ENCODE results near the gene MCM6.

The MCM6 gene

GRCh38 chr2:135863233-135863632 is 13.0 kb downstream of the MCM6 start:
- DNase-seq (ENCODE audit: low read depth in 2 of 2) = no peak

- DNase-seq (ENCODE audit: low read depth in 2 of 2) = no peak
Measured at GRCh38 chr2:135862718-135863117, 13.5 kb downstream of the MCM6 start.

GRCh38 chr2:135853401-135853800 is 22.8 kb downstream of the MCM6 start:
- DNase-seq (ENCODE audit: low read depth in 2 of 2) = no peak

- DNase-seq (ENCODE audit: low read depth in 2 of 2) = no peak
Measured at GRCh38 chr2:135851858-135852257, 24.4 kb downstream of the MCM6 start.

GRCh38 chr2:135850892-135851668 is 25.2 kb downstream of the MCM6 start:
- no peak for DNase-seq (ENCODE audit: low read depth in 2 of 2)

- no peak for DNase-seq (ENCODE audit: low read depth in 2 of 2)
Measured at GRCh38 chr2:135849087-135849486, 27.2 kb downstream of the MCM6 start.

GRCh38 chr2:135845997-135846396 is 30.2 kb downstream of the MCM6 start:
- DNase-seq (ENCODE audit: low read depth in 2 of 2) = no peak

- no peak for DNase-seq (ENCODE audit: low read depth in 2 of 2)
Measured at GRCh38 chr2:135845257-135845656, 31.0 kb downstream of the MCM6 start.

- no peak for DNase-seq (ENCODE audit: low read depth in 2 of 2)
Measured at GRCh38 chr2:135844301-135844895, 31.8 kb downstream of the MCM6 start.

GRCh38 chr2:135843671-135844070 is 32.6 kb downstream of the MCM6 start:
- DNase-seq (ENCODE audit: low read depth in 2 of 2) = no peak

- no peak for DNase-seq (ENCODE audit: low read depth in 2 of 2)
Measured at GRCh38 chr2:135840601-135841000, 35.6 kb downstream of the MCM6 start.

GRCh38 chr2:135839713-135840112 is 36.5 kb downstream of the MCM6 start:
- DNase-seq (ENCODE audit: low read depth in 2 of 2) = no peak

GRCh38 chr2:135838502-135838901 is 37.7 kb downstream of the MCM6 start:
- no peak for DNase-seq (ENCODE audit: low read depth in 2 of 2)

GRCh38 chr2:135836596-135837270 is 39.5 kb downstream of the MCM6 start, which contains the start of gene LCT:
LCT (minus strand) TSS chr2:135837184; CDS start chr2:135837169, 15 bp downstream.
- no peak for DNase-seq (ENCODE audit: low read depth in 2 of 2)

- no peak for DNase-seq (ENCODE audit: low read depth in 2 of 2)
Measured at GRCh38 chr2:135832891-135833290, 43.4 kb downstream of the MCM6 start.

- DNase-seq (ENCODE audit: low read depth in 2 of 2) = no peak
Measured at GRCh38 chr2:135831180-135831812, 44.9 kb downstream of the MCM6 start.

- no peak for DNase-seq (ENCODE audit: low read depth in 2 of 2)
Measured at GRCh38 chr2:135829378-135830135, 46.7 kb downstream of the MCM6 start.

- no peak for DNase-seq (ENCODE audit: low read depth in 2 of 2)
Measured at GRCh38 chr2:135826544-135826943, 49.7 kb downstream of the MCM6 start.

- DNase-seq (ENCODE audit: low read depth in 2 of 2) = no peak
Measured at GRCh38 chr2:135825550-135826176, 50.6 kb downstream of the MCM6 start.

- no peak for DNase-seq (ENCODE audit: low read depth in 2 of 2)
Measured at GRCh38 chr2:135825131-135825530, 51.1 kb downstream of the MCM6 start.

- no peak for DNase-seq (ENCODE audit: low read depth in 2 of 2)
Measured at GRCh38 chr2:135822855-135823254, 53.4 kb downstream of the MCM6 start.
